HG03039 (cell line): Measurements from ENCODE around the gene LINC01488.

Experiments
- ATAC-seq: cut with Tn5 transposase; IDR thresholded peaks from one replicate; pipeline ENCODE4 v1.9.1; 2021; ENCODE audit warnings: mild to moderate bottlenecking, moderate library complexity; ENCODE audit not compliant: unreplicated experiment

LINC01488 gene

DNA sequence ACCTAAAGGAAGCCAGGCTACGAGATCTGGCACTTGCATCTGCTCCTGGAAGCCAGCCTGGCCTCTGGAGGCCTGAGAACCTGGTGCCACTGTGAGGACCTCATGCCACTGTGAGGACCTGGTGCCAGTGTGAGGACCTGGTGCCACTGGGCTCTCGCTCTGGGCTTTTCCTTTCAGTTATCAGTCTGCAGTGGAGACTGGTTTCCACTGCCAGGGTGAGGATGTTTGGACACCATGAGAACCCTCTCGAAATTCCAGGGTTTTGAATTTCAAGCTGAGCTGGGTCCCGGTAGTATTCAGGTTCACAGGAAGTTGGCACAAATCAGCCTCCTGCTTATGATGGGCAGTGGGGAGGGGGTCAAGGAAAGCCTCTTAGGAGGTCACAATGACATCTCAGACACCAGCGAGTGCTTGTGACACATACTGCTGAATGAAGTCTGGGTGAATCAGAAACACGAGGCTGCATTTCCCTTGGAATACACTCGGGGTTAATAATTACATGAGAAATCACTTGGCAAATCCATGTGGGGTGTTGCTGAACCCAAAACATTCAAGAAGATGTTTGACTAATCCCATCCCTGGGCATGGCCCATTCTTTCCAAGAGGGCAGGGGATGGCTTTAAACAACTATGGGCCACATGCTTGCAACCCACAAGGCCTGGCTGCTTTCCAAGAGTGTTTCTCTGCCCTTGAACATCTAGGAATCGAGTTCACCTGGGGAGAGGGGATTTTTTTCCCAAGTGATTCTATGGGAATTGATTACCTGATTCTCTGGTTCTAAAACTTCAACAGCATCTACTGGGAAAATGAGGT lies 60.2 kb downstream of the LINC01488 start:
- no peak for ATAC-seq

DNA sequence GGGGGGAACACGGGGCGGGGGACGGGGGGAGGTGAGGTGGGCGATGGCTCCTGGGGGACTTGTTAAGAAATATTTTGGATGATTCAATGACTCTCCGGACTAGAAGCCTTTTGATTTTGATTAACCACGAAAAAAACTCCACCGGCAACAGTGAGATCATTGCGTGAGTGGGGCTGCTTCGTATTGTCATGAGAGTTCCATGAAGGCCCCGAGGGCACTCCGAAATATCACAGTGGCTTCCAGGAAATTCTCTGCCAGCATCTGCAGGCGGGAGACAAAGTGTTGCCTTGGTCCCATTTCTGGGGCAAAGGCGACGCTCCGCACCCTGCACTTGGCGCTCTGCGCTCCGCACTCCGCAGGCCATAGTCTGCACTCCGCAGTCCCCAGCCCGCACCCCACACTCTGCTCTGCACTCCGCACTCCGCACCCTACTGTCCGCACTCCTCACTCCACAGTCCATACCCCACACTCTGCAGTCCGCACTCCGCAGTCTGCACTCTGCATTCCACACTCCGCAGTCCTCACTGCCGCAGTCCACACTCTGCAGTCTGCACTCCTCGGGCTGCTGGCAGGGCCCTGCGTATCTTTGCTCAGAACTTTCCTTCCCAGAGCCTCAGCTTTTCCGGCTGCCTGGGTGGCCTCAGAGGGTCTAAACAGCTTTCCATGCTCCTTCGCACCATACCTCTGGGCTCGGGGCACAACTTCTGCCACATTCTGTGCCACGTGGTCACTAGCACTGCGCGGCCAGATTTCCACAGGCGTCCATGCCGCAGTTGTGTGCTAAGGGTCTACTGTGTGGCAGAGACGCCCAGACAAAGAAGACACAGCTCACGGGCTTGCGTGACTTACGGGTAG lies 61.1 kb downstream of the LINC01488 start:
- ATAC-seq: no peak
